ENCODE data around the gene KCMF1.

The KCMF1 gene

GRCh38 chr2:84959095-84959565 is 11.8 kb upstream of the KCMF1 start:
- H4K20me1 ChIP-seq (ENCODE audit: control insufficient read depth, insufficient read depth, low read depth, low read length), result 0 out of 2 replicates have a peak, but pooled peaks cover 5% of the 10 kb centered on the region
- H3K4me3 ChIP-seq (ENCODE audit: low read length), result no peak overlapping the region
- no peaks in the 10 kb centered on the region for H3K9me3 ChIP-seq (ENCODE audit: control insufficient read depth, insufficient read depth, low read length)
- H3K36me3 ChIP-seq (ENCODE audit: control insufficient read depth, low read length), result peaks cover 26% of the 10 kb centered on the region
- peaks cover 7% of the 10 kb centered on the region for H3K4me1 ChIP-seq (ENCODE audit: control insufficient read depth, low read length)
- no peaks in the 10 kb centered on the region for H3K27me3 ChIP-seq (ENCODE audit: control insufficient read depth, low read length)
- TF ChIP-seq EZH2phosphoT487 (IDR thresholded peaks at IDR 0.05; ENCODE audit: borderline replicate concordance, low read length), result no peak
- no peak for TF ChIP-seq CTCF (IDR thresholded peaks at IDR 0.05; ENCODE audit: low read depth, low read length, poor library complexity, severe bottlenecking)
- no peak overlapping the region for H3K4me2 ChIP-seq (ENCODE audit: low read length)
- H3F3A ChIP-seq (ENCODE audit: control insufficient read depth, insufficient read depth), result peaks cover 12% of the 10 kb centered on the region
- H3K9me2 ChIP-seq (replicated peaks; ENCODE audit: control insufficient read depth, low read length), result no peaks in the 10 kb centered on the region
- H3K79me2 ChIP-seq (ENCODE audit: control insufficient read depth, low read length), result peaks cover 7% of the 10 kb centered on the region; the same call in 1 of the 2 replicates
- no peak overlapping the region for H3K27ac ChIP-seq (ENCODE audit: low read depth, low read length)

- Histone ChIP-seq H3K27me3 (ENCODE audit: control insufficient read depth, low read length) (no peaks in the 10 kb centered on the region), H3K36me3 (ENCODE audit: control insufficient read depth, low read length) (peaks cover 32% of the 10 kb centered on the region), H3K9me3 (ENCODE audit: control insufficient read depth, insufficient read depth, low read length) (no peaks in the 10 kb centered on the region), H3K4me2 (ENCODE audit: low read length) (no peak overlapping the region), H3K9me2 (replicated peaks; ENCODE audit: control insufficient read depth, low read length) (no peaks in the 10 kb centered on the region), H4K20me1 (ENCODE audit: control insufficient read depth, insufficient read depth, low read depth, low read length) (0 out of 2 replicates have a peak, but pooled peaks cover 5% of the 10 kb centered on the region), H3K79me2 (ENCODE audit: control insufficient read depth, low read length) (peaks cover 12% of the 10 kb centered on the region), H3F3A (ENCODE audit: control insufficient read depth, insufficient read depth) (peaks cover 12% of the 10 kb centered on the region), H3K4me1 (ENCODE audit: control insufficient read depth, low read length) (peaks cover 14% of the 10 kb centered on the region), H3K4me3 (ENCODE audit: low read length) (no peak overlapping the region), H3K27ac (ENCODE audit: low read depth, low read length) (no peak overlapping the region)
- no peak for TF ChIP-seq EZH2phosphoT487 (IDR thresholded peaks at IDR 0.05; ENCODE audit: borderline replicate concordance, low read length)
- TF ChIP-seq CTCF (IDR thresholded peaks at IDR 0.05; ENCODE audit: low read depth, low read length, poor library complexity, severe bottlenecking), result no peak
Measured at GRCh38 chr2:84959566-84960506, 11.1 kb upstream of the KCMF1 start.

- H3K79me2 ChIP-seq (ENCODE audit: control insufficient read depth, low read length), result peaks cover 34% of the 10 kb centered on the region
- H3K4me2 ChIP-seq (ENCODE audit: low read length), result no peak overlapping the region
- H3K4me3 ChIP-seq (ENCODE audit: low read length), result no peak overlapping the region
- H3K36me3 ChIP-seq (ENCODE audit: control insufficient read depth, low read length), result peaks cover 53% of the 10 kb centered on the region
- no peaks in the 10 kb centered on the region for H3K27me3 ChIP-seq (ENCODE audit: control insufficient read depth, low read length)
- TF ChIP-seq EZH2phosphoT487 (IDR thresholded peaks at IDR 0.05; ENCODE audit: borderline replicate concordance, low read length) (no peak), CTCF (IDR thresholded peaks at IDR 0.05; ENCODE audit: low read depth, low read length, poor library complexity, severe bottlenecking) (no peak)
- H3K9me2 ChIP-seq (replicated peaks; ENCODE audit: control insufficient read depth, low read length), result no peaks in the 10 kb centered on the region
- 0 out of 2 replicates have a peak, but pooled peaks cover 5% of the 10 kb centered on the region for H4K20me1 ChIP-seq (ENCODE audit: control insufficient read depth, insufficient read depth, low read depth, low read length)
- H3K27ac ChIP-seq (ENCODE audit: low read depth, low read length), result no peak overlapping the region
- H3K9me3 ChIP-seq (ENCODE audit: control insufficient read depth, insufficient read depth, low read length), result no peaks in the 10 kb centered on the region
- H3F3A ChIP-seq (ENCODE audit: control insufficient read depth, insufficient read depth), result peaks cover 7% of the 10 kb centered on the region
- peaks cover 27% of the 10 kb centered on the region for H3K4me1 ChIP-seq (ENCODE audit: control insufficient read depth, low read length)
Measured at GRCh38 chr2:84962917-84963316, 8.0 kb upstream of the KCMF1 start.
